Measurements from ENCODE around the gene PRUNE2. TPM values are rescaled to one million over a fixed set of nuclear protein-coding genes. Genes with fewer than 3 reads are reported as not detected.

PRUNE2 gene
- total RNA-seq, 1 donor, result 14.7 TPM

GRCh38 chr9:76638001-76638400, 267.9 kb downstream of the PRUNE2 start:
- DNase-seq (ENCODE audit: low read depth), result no peak
- no peak for TF ChIP-seq CTCF (IDR thresholded peaks at IDR 0.05; ENCODE audit: insufficient read depth, low read length)
- H3K4me3 ChIP-seq (ENCODE audit: low read depth, low read length), result no peak overlapping the region

- no peak for DNase-seq (ENCODE audit: low read depth)
- no peak for TF ChIP-seq CTCF (IDR thresholded peaks at IDR 0.05; ENCODE audit: insufficient read depth, low read length)
These were observed 268.5 kb downstream of the PRUNE2 start for GRCh38 chr9:76637416-76637815.

GRCh38 chr9:76634356-76635054, 271.4 kb downstream of the PRUNE2 start:
- TF ChIP-seq CTCF (IDR thresholded peaks at IDR 0.05; ENCODE audit: insufficient read depth, low read length), result no peak
- DNase-seq (ENCODE audit: low read depth), result peak; percentile 76
- no peak overlapping the region for H3K4me3 ChIP-seq (ENCODE audit: low read depth, low read length)

More at GRCh38 chr9:76637416-76637815, 268.5 kb downstream of the PRUNE2 start:
- H3K4me3 ChIP-seq (ENCODE audit: low read depth, low read length), result no peak overlapping the region

- TF ChIP-seq CTCF (IDR thresholded peaks at IDR 0.05; ENCODE audit: insufficient read depth, low read length), result no peak
- no peak for DNase-seq (ENCODE audit: low read depth)
- H3K4me3 ChIP-seq (ENCODE audit: low read depth, low read length), result no peak overlapping the region
These were observed 275.0 kb downstream of the PRUNE2 start for GRCh38 chr9:76630916-76631315.

GRCh38 chr9:76629205-76629990, 276.5 kb downstream of the PRUNE2 start:
- DNase-seq (ENCODE audit: low read depth), result no peak
- no peak for TF ChIP-seq CTCF (IDR thresholded peaks at IDR 0.05; ENCODE audit: insufficient read depth, low read length)
- no peak overlapping the region for H3K4me3 ChIP-seq (ENCODE audit: low read depth, low read length)

GRCh38 chr9:76628155-76628554, 277.8 kb downstream of the PRUNE2 start:
- TF ChIP-seq CTCF (IDR thresholded peaks at IDR 0.05; ENCODE audit: insufficient read depth, low read length), result no peak
- no peak for DNase-seq (ENCODE audit: low read depth)
- no peak overlapping the region for H3K4me3 ChIP-seq (ENCODE audit: low read depth, low read length)

Measured in fibroblast of the aortic adventitia (primary cell).